ENCODE data around the gene SLC22A5. TPM values are rescaled to one million over a fixed set of nuclear protein-coding genes. Genes with fewer than 3 reads are reported as not detected.

SLC22A5 gene
- total RNA-seq, 4 donors from 2014 or later = 34.6 to 129 (median 67.8) TPM

GRCh38 chr5:132420706-132421272, 51.3 kb downstream of the SLC22A5 start:
- 38 to 61% methylated on average over 6 to 7 of the region's 7 CpGs for WGBS, 2 donors (ENCODE audit: low coverage in 1 of 2)
- H3K9me3 ChIP-seq = no peaks in the 10 kb centered on the region
- H3K4me1 ChIP-seq = peaks cover 62 to 94% (median 77%) of the 10 kb centered on the region in 4 donors
- H3K4me3 ChIP-seq = peak overlapping the region in 1 of 4 donors; percentile 17
- DNase-seq = no peak
- in situ Hi-C loops (cut with MboI; ENCODE audit: low pct_ligation_motif_present in 1 of 4, low pct_unique_long_range_greater_than_20kb in 1 of 4, low sequenced_read_pairs in 3 of 4) (loop anchor here in 2 of 4 donors (5.0 to 10.0 kb wide), 2 partner anchors 52 to 54 kb away; no protein-coding TSS in a partner anchor), intact Hi-C loops (cut with DNase I; ENCODE audit: low total_unique reads) (no loop called here)
- peak overlapping the region; percentile 96 to 99 (median 99) for H3K27ac ChIP-seq
- H3K36me3 ChIP-seq = no peaks in the 10 kb centered on the region
- TF ChIP-seq EP300 (IDR thresholded peaks at IDR 0.05; ENCODE audit: low read depth) (no peak), POLR2A (IDR thresholded peaks at IDR 0.05) (peak; percentile 14)
- H3K27me3 ChIP-seq = no peaks in the 10 kb centered on the region

- peak overlapping the region; percentile 96 to 99 (median 99) for H3K27ac ChIP-seq
- H3K36me3 ChIP-seq = no peaks in the 10 kb centered on the region
- intact Hi-C loops (cut with DNase I; ENCODE audit: low total_unique reads) (no loop called here), in situ Hi-C loops (cut with MboI; ENCODE audit: low pct_ligation_motif_present in 1 of 4, low pct_unique_long_range_greater_than_20kb in 1 of 4, low sequenced_read_pairs in 3 of 4) (loop anchor here in 2 of 4 donors (5.0 to 10.0 kb wide), 2 partner anchors 51 to 53 kb away; no protein-coding TSS in a partner anchor)
- no peaks in the 10 kb centered on the region for H3K27me3 ChIP-seq
- peaks cover 67 to 94% (median 82%) of the 10 kb centered on the region in 4 donors for H3K4me1 ChIP-seq
- DNase-seq = no peak
- WGBS, 2 donors (ENCODE audit: low coverage in 1 of 2) = 83% methylated on average over 3 of the region's 3 CpGs; no CpG with 5 or more reads in 1 of the 2 donors
- TF ChIP-seq EP300 (IDR thresholded peaks at IDR 0.05; ENCODE audit: low read depth) = no peak
- no peak for TF ChIP-seq POLR2A (IDR thresholded peaks at IDR 0.05)
- no peak for TF ChIP-seq POLR2AphosphoS5 (IDR thresholded peaks at IDR 0.05)
- TF ChIP-seq CTCF (IDR thresholded peaks at IDR 0.05) = no peak
- H3K4me3 ChIP-seq = no peak overlapping the region
- no peaks in the 10 kb centered on the region for H3K9me3 ChIP-seq
These were observed 52.0 kb downstream of the SLC22A5 start for GRCh38 chr5:132421462-132421861.

- peaks cover 74 to 95% (median 85%) of the 10 kb centered on the region in 4 donors for H3K4me1 ChIP-seq
- no peaks in the 10 kb centered on the region for H3K9me3 ChIP-seq
- H3K27ac ChIP-seq = peak overlapping the region; percentile 96 to 99 (median 99)
- in situ Hi-C loops (cut with MboI; ENCODE audit: low pct_ligation_motif_present in 1 of 4, low pct_unique_long_range_greater_than_20kb in 1 of 4, low sequenced_read_pairs in 3 of 4) = loop anchor here in 2 of 4 donors (5.0 to 10.0 kb wide), 2 partner anchors 49 to 52 kb away; no protein-coding TSS in a partner anchor
- H3K36me3 ChIP-seq = no peaks in the 10 kb centered on the region
- TF ChIP-seq CTCF (IDR thresholded peaks at IDR 0.05) = no peak
- TF ChIP-seq POLR2AphosphoS5 (IDR thresholded peaks at IDR 0.05) = peak; percentile 15 to 67 (median 67)
- peak; percentile 35 for TF ChIP-seq POLR2A (IDR thresholded peaks at IDR 0.05)
- TF ChIP-seq EP300 (IDR thresholded peaks at IDR 0.05; ENCODE audit: low read depth) = peak; percentile 16
- no peak overlapping the region for H3K4me3 ChIP-seq
- no peaks in the 10 kb centered on the region for H3K27me3 ChIP-seq
- 20 to 38% methylated on average over 2 to 5 of the region's 5 CpGs for WGBS, 2 donors (ENCODE audit: low coverage in 1 of 2)
- intact Hi-C loops (cut with DNase I; ENCODE audit: low total_unique reads) = no loop called here
- DNase-seq = peak; percentile 87
These were observed 53.4 kb downstream of the SLC22A5 start for GRCh38 chr5:132422720-132423437.

GRCh38 chr5:132423438-132423898, 54.0 kb downstream of the SLC22A5 start:
- in situ Hi-C loops (cut with MboI; ENCODE audit: low pct_ligation_motif_present in 1 of 4, low pct_unique_long_range_greater_than_20kb in 1 of 4, low sequenced_read_pairs in 3 of 4) (loop anchor here in 2 of 4 donors (5.0 to 10.0 kb wide), 2 partner anchors 49 to 51 kb away; no protein-coding TSS in a partner anchor), intact Hi-C loops (cut with DNase I; ENCODE audit: low total_unique reads) (no loop called here)
- Histone ChIP-seq H3K27me3 (no peaks in the 10 kb centered on the region), H3K9me3 (no peaks in the 10 kb centered on the region), H3K27ac (peak overlapping the region; percentile 96 to 99 (median 99)), H3K36me3 (no peaks in the 10 kb centered on the region), H3K4me3 (no peak overlapping the region), H3K4me1 (peaks cover 80 to 100% (median 91%) of the 10 kb centered on the region in 4 donors)
- no peak for DNase-seq
- 79% methylated on average over 3 of the region's 3 CpGs; no CpG with 5 or more reads in 1 of the 2 donors for WGBS, 2 donors (ENCODE audit: low coverage in 1 of 2)
- TF ChIP-seq POLR2A (IDR thresholded peaks at IDR 0.05) = no peak
